Measurements from ENCODE around the gene CNDP1.

The CNDP1 gene

DNA sequence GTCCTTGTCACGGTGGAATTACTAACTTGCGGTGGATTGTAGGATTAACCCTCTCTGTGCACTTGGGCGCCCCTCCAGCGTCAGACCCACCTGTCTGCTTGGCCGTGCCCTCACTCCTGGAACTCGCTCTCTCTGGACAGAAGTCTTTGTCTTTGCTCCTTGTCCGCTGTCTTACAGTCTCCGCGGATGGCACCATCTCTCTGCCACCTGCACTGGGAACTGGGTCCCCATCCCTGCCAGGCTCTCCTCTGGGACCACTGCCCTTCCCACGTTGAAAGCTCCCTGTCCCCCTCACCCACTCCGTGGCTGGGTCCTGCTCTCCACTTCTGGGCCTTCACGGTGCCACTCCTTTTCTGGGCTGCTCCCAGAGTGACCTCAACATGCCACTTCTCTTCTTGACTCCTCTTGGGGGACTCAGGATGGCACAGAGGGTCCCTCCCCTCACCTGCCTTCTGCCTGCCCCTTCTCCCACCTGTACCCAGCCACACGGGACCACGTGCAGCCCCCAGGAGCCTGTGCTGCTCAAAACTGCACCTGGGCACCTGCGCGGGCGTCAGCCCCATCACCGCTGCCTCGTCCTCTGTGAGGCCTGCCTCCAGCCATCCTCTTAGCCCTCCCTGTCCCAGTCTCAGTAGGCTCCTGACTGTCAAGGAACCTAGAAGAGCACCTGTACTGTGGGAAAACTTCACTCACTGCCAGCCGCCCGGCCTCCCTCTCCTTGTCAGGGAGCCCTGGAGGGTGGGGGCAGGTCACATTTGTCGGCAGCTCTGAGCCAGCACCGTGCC lies 27.0 kb upstream of the CNDP1 start:
- no peak for DNase-seq (ENCODE audit: low spot score)

GRCh38 chr18:74507927-74508326 lies 26.4 kb upstream of the CNDP1 start:
- no peak for DNase-seq (ENCODE audit: low spot score)

DNA sequence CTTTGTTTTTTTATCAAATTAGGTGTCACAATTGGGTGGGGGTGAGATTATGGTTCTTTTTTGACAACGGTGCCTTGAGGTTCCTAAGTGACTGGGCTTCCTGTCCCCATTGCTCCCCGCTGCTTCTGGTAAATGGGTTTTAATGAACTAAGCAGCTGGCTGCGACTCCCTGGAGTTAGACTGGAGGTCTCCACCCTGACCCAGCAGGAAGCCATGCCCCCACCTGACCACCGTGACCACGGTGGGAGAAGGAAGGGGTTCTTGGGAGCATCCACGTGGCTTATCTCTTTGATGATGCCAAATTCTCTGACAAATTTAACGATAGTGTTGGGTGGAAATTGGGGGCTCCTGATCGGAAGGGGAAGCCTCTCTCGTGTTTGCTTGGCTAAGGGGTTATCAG lies 25.9 kb upstream of the CNDP1 start:
- DNase-seq (ENCODE audit: low spot score) = no peak

DNA sequence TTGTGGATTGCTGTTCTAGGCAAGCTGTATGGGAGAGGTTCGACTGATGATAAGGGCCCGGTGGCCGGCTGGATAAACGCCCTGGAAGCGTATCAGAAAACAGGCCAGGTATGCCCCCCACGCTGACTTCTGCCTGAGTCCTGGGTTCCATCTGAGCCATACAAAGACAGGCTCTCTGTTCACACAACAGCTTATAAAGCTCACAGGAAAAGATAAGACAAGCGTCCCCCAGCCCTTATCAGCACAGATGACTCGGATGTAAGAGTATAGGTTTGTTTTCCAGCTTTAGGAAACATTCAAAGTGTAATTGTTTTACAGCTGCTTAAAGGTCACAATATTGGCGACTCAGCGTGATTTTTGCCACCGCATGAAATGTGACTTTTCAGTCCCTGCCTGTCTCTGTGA lies 25.5 kb upstream of the CNDP1 start:
- no peak for DNase-seq (ENCODE audit: low spot score)

- no peak for DNase-seq (ENCODE audit: low spot score)
These were observed 24.2 kb upstream of the CNDP1 start for GRCh38 chr18:74509856-74510769.

DNA sequence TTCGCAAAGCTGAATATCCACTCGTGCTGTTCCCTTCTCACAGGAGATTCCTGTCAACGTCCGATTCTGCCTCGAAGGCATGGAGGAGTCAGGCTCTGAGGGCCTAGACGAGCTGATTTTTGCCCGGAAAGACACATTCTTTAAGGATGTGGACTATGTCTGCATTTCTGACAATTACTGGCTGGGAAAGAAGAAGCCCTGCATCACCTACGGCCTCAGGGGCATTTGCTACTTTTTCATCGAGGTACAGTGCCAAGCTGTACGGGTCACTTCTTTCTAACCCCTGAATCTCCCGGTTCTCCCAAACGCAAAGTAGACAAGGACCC lies 23.6 kb upstream of the CNDP1 start:
- no peak for DNase-seq (ENCODE audit: low spot score)

- no peak for DNase-seq (ENCODE audit: low spot score)
These were observed 22.5 kb upstream of the CNDP1 start for GRCh38 chr18:74511823-74512222.

- no peak for DNase-seq (ENCODE audit: low spot score)
These were observed 21.8 kb upstream of the CNDP1 start for GRCh38 chr18:74512321-74513053.

DNA sequence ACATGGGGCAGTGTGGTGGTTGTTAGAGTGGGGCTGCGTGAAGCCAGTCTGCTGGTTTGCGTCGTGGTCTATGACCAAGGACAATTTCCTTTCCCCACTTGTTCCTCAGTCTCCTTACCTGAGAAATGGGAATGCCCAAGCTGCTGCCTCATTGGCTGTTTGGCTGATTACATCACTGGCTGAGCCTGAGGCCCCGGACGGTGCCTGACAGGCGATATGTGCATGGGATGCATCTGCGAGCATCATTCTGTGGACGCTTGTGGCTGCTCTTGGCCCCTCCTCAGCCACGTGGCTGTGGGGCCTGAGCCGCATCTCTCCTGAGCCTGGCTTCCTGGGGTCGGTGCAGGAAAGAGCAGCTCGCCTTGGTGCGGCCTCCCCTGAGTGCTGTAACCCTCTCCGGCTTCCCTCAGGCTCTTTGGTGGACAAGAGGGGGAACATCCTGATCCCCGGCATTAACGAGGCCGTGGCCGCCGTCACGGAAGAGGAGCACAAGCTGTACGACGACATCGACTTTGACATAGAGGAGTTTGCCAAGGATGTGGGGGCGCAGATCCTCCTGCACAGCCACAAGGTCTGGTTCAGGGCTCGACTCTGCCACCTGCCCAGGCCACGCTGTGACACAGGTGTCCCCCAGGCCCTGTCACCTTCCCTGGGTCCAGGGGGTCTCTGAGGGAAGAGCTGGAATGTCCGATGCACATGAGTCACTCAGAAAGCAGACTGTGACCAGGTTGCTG lies 21.0 kb upstream of the CNDP1 start:
- DNase-seq (ENCODE audit: low spot score) = no peak

DNA sequence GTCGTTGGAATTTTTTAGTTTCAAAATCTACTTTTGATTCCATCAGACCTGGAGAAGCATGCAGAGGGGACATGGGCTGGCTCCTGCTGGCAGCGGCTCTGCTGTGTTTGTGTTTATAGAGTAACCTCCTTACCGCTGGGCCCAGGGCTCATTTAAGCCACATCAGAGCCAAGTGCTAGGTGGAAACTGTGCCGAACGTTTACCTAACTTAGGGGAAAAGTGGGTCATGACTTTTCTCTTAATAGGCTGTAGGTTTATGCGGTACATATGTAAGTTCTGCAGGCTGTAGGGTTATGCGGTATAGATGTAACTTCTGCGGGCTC lies 20.5 kb upstream of the CNDP1 start:
- DNase-seq (ENCODE audit: low spot score) = no peak

DNA sequence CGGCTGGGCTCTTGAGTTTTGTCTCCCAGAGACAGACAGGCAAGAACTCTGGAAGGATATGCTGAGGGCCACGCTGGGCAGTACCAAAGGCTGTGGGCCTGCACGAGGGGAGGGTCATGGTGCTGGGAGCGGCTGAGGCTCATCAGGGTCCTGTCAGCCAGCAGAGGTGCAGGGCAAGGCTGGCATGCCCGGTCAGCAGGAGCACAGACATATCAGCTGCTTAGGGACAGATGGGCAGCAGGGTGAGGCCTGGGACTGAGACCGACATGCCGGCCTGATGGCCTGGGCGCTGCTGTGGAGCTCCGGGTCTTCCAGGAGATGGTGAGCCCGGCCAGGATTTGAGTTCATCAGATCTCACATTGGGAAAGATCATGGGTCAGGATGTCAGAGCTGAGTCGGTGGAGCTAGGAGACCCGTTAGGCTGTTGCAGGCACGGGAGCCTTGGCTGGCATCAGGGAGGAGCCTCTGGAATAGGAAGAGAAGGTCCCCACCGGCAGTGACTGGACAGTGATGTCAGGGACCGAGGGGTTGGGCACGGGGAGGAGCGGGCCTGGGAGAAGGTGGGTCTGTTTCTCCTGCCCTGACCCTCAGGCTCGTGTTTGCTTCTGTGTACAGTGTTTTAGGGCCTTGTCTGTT lies 19.3 kb upstream of the CNDP1 start:
- DNase-seq (ENCODE audit: low spot score) = no peak

DNA sequence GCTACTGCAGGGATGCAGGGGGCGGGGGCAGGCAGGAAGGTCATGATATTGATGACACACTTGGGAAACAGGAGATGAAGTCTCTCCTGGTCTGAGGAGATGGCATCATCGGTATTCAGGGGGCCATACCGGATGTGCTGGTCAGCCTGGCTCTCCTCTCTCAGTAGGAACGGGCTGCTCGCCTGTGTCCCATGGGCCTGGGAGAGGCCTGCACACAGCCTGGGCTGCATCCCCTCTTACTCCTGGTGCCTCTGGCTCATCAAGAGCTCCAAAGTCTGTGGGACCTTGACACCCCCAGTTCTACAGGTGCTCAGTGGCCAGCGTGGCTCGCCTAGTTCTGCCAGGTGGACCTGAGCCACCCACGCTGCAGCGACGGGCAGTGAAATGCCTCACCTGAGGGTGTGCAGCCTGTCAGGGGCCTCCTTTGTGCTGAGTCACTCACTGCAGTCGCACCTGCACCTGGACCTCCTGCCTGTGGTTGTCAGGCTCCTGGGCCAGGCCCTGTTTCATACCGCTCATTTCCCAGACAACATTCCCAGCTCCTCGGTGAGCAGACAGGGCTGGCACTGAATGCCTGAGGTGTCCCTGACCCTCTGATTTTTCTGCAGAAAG lies 18.6 kb upstream of the CNDP1 start:
- no peak for DNase-seq (ENCODE audit: low spot score)

- no peak for DNase-seq (ENCODE audit: low spot score)
These were observed 17.7 kb upstream of the CNDP1 start for GRCh38 chr18:74516271-74517235.

DNA sequence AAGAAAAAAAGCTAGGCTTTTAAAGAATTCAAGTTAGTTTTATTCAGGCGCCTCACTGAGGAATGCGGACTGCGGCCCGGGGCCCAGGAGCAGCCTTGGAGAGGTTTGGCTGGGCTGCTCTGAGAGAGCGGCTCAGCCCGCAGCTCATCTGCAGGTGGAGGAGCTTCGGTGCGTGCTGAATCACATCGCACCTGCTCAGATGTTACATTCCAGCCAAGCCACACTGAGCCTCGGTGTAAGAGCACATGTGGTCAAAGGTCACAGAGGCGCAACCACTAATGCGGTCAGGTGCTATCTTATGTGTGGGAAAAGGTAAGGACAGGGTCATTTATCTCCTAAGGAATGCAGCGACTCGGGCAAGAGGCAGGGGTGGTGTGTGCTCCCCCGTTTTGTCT lies 17.1 kb upstream of the CNDP1 start:
- DNase-seq (ENCODE audit: low spot score) = no peak

DNA sequence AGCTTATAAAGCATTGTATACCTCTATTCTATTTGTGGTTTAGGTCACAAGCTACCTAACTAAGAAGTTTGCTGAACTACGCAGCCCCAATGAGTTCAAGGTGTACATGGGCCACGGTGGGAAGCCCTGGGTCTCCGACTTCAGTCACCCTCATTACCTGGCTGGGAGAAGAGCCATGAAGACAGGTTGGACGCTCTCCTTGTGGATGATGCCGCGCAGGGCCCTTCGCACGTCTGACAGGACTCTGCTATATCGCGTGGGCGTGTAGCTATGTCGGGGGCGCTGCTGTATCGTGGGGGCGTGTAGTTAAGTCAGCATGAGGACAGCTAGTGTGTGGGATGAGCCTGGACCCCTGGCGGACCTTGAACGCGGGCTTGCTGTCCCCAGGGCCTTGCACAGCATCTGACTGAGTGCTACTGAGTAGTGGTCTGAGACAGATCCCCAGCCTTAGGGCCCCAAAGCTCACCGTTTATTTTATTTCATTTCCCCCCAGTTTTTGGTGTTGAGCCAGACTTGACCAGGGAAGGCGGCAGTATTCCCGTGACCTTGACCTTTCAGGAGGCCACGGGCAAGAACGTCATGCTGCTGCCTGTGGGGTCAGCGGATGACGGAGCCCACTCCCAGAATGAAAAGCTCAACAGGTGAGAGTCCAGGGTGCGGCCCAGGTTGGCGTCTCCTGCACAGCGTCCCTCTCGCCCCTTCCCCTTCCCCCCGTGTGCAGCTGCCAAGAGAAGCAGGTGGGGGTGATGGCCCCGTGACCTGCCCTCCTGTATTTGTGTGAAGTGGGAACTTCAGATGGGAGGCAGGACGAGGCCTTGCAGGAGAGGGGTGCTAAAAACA lies 15.6 kb upstream of the CNDP1 start:
- DNase-seq (ENCODE audit: low spot score) = no peak

- no peak for DNase-seq (ENCODE audit: low spot score)
These were observed 14.8 kb upstream of the CNDP1 start for GRCh38 chr18:74519320-74520095.

GRCh38 chr18:74520096-74520833 lies 14.0 kb upstream of the CNDP1 start:
- DNase-seq (ENCODE audit: low spot score) = no peak

Data from ecto neural progenitor cell (in vitro differentiated cells).